Lung (tissue), 12 donors: ENCODE measurements around the gene MED16. TPM values are rescaled to one million over a fixed set of nuclear protein-coding genes. Genes with fewer than 3 reads are reported as not detected.

ENCODE experiments used
- ATAC-seq: fragments of 200-7000 bp; cut with Tn5 transposase; one replicate; pipeline ENCODE4 v1.9.1; 2020; ENCODE audit warnings: moderate number of reproducible peaks; ENCODE audit not compliant: insufficient read depth, low FRiP score
- DNase-seq, 3 donors: peaks; one replicate each; pipeline ENCODE4 v3.0.0-alpha.2; 2013 to 2017
- H3K27ac ChIP-seq, 2 donors: one replicate each; pipeline ENCODE4 v1.5.1; 2013; ENCODE audit warnings: mild to moderate bottlenecking in 2 of 2, moderate library complexity in 2 of 2, control low read depth in 1 of 2, inconsistent platforms in 1 of 2, low read depth in 1 of 2, low read length in 1 of 2
- H3K27me3 ChIP-seq, 3 donors: one replicate each; pipeline ENCODE4 v1.5.1; 2013; ENCODE audit warnings: low read length in 2 of 3; ENCODE audit not compliant: control insufficient read depth in 3 of 3, insufficient read depth in 3 of 3
- H3K36me3 ChIP-seq, 4 donors: one replicate each; pipeline ENCODE4 v1.5.1; 2013; ENCODE audit warnings: low read length in 4 of 4, mild to moderate bottlenecking in 1 of 4, moderate library complexity in 1 of 4; ENCODE audit not compliant: control insufficient read depth in 4 of 4, insufficient read depth in 4 of 4
- H3K4me1 ChIP-seq, 5 donors: one replicate each; pipeline ENCODE4 v1.5.1; 2013; ENCODE audit warnings: low read length in 5 of 5, mild to moderate bottlenecking in 2 of 5, moderate library complexity in 1 of 5; ENCODE audit not compliant: control insufficient read depth in 5 of 5, insufficient read depth in 5 of 5
- H3K4me3 ChIP-seq: one replicate; pipeline ENCODE4 v1.5.1; 2013; ENCODE audit warnings: mild to moderate bottlenecking, control low read depth, moderate library complexity
- H3K9ac ChIP-seq, 2 donors: one replicate each; pipeline ENCODE4 v1.5.1; 2013; ENCODE audit warnings: low read length in 2 of 2, control low read depth in 1 of 2; ENCODE audit not compliant: insufficient read depth in 1 of 2
- H3K9me3 ChIP-seq, 4 donors: one replicate each; pipeline ENCODE4 v1.5.1; 2013; ENCODE audit warnings: low read length in 3 of 4, mild to moderate bottlenecking in 1 of 4, moderate library complexity in 1 of 4; ENCODE audit not compliant: control insufficient read depth in 4 of 4, insufficient read depth in 3 of 4
- CTCF ChIP-seq: IDR thresholded peaks from 2 replicates; pipeline ENCODE4 v1.5.1; 2012; ENCODE audit warnings: mild to moderate bottlenecking; ENCODE audit errors: control extremely low read depth, extremely low read depth
- WGBS, 2 donors: extraction: QIAGEN DNeasy Blood & Tissue Kit; methylation state at CpG; one replicate each; pipeline ENCODE4 v1.1.7; 2013; 5-methylcytosine and 5-hydroxymethylcytosine counted together
- polyA plus RNA-seq, 2 donors: library from polyadenylated mRNA; stranded (reverse); fragments of 200-250 nt; gene quantifications; one replicate each; pipeline ENCODE4 v1.2.1, GENCODE V29; 2013
- total RNA-seq, 2 donors: library from RNA; depleted of rRNA in 1 of 2; stranded (reverse); fragments of >200 nt in 1 of 2; gene quantifications; one replicate each; pipeline ENCODE4 v1.2.1, GENCODE V29; 2014 to 2021
- donor health status: control.
- donor health status: control.
- donor health status: Bipolar disorder and iron deficiency.
- donor health status: healthy.
- donor health status: DM: yes; HTN: yes; CAD: no.

MED16 gene
- total and polyA plus RNA-seq, 4 donors: 38.7 to 72.3 (median 52.3) TPM

GRCh38 chr19:920051-920864 is 27.3 kb upstream of the MED16 start:
- ATAC-seq (no peak), DNase-seq (no peak)
- H3K27me3 ChIP-seq: peaks cover 6 to 27% (median 23%) of the 10 kb centered on the region in 3 donors
- peaks cover 0 to 17% (median 0%) of the 10 kb centered on the region in 5 donors for H3K4me1 ChIP-seq
- WGBS, 2 donors: 2 to 3% methylated on average over 78 to 84 of the region's 84 CpGs
- no peak overlapping the region for H3K9ac ChIP-seq
- H3K9me3 ChIP-seq: no peaks in the 10 kb centered on the region
- H3K36me3 ChIP-seq: no peaks in the 10 kb centered on the region
- no peak for TF ChIP-seq CTCF
- no peak overlapping the region for H3K4me3 ChIP-seq
- H3K27ac ChIP-seq: no peak overlapping the region

GRCh38 chr19:919199-920050 is 26.4 kb upstream of the MED16 start:
- no peak overlapping the region for H3K27ac ChIP-seq
- no peak for ATAC-seq
- H3K4me1 ChIP-seq: peaks cover 0 to 10% (median 0%) of the 10 kb centered on the region in 5 donors
- H3K9ac ChIP-seq: no peak overlapping the region
- peaks cover 6 to 27% (median 23%) of the 10 kb centered on the region in 3 donors for H3K27me3 ChIP-seq
- no peak for TF ChIP-seq CTCF
- H3K4me3 ChIP-seq: no peak overlapping the region
- 3 to 4% methylated on average over 57 to 68 of the region's 68 CpGs for WGBS, 2 donors
- DNase-seq: no peak
- no peaks in the 10 kb centered on the region for H3K36me3 ChIP-seq
- no peaks in the 10 kb centered on the region for H3K9me3 ChIP-seq

GRCh38 chr19:918481-919198 is 25.7 kb upstream of the MED16 start:
- Histone ChIP-seq H3K4me1 (peaks cover 0 to 12% (median under 1%) of the 10 kb centered on the region in 5 donors), H3K9me3 (no peaks in the 10 kb centered on the region), H3K27ac (no peak overlapping the region), H3K9ac (no peak overlapping the region), H3K27me3 (peaks cover 6 to 27% (median 23%) of the 10 kb centered on the region in 3 donors), H3K36me3 (no peaks in the 10 kb centered on the region), H3K4me3 (no peak overlapping the region)
- no peak for DNase-seq
- TF ChIP-seq CTCF: no peak
- no peak for ATAC-seq
- WGBS, 2 donors: 2% methylated on average over 35 to 58 of the region's 58 CpGs
